ENCODE results near the gene BTG3. TPM values are rescaled to one million over a fixed set of nuclear protein-coding genes. Genes with fewer than 3 reads are reported as not detected.

Gene BTG3
- total and polyA plus RNA-seq, 4 donors = 15.5 to 38.3 (median 27.3) TPM

GRCh38 chr21:17554679-17555465 lies 57.8 kb downstream of the BTG3 start:
- DNase-seq (no peak), ATAC-seq (ENCODE audit: low FRiP score) (no peak)
- H3K36me3 ChIP-seq (ENCODE audit: control insufficient read depth in 1 of 2, insufficient read depth in 2 of 2, low read length in 1 of 2) = no peaks in the 10 kb centered on the region
- no peak overlapping the region for H3K27ac ChIP-seq (ENCODE audit: low read depth in 1 of 2, low read length in 2 of 2)
- H3K27me3 ChIP-seq (ENCODE audit: control insufficient read depth in 1 of 2, insufficient read depth in 2 of 2, low read length in 1 of 2) = no peaks in the 10 kb centered on the region
- H3K4me3 ChIP-seq (ENCODE audit: low read length in 2 of 2) = no peak overlapping the region
- H3K9me3 ChIP-seq (ENCODE audit: control insufficient read depth, low read length) = no peaks in the 10 kb centered on the region
- intact Hi-C loops (cut with DNase I) = no loop called here
- 42 to 45% methylated on average over 6 of the region's 6 CpGs for whole genome bisulfite sequencing, 2 donors
- H3K4me1 ChIP-seq (ENCODE audit: control insufficient read depth in 1 of 2, insufficient read depth in 2 of 2, low read length in 2 of 2) = no peaks in the 10 kb centered on the region

- DNase-seq = no peak
- Histone ChIP-seq H3K4me1 (ENCODE audit: control insufficient read depth in 1 of 2, insufficient read depth in 2 of 2, low read length in 2 of 2) (no peaks in the 10 kb centered on the region), H3K27me3 (ENCODE audit: control insufficient read depth in 1 of 2, insufficient read depth in 2 of 2, low read length in 1 of 2) (no peaks in the 10 kb centered on the region), H3K36me3 (ENCODE audit: control insufficient read depth in 1 of 2, insufficient read depth in 2 of 2, low read length in 1 of 2) (no peaks in the 10 kb centered on the region), H3K4me3 (ENCODE audit: low read length in 2 of 2) (no peak overlapping the region), H3K27ac (ENCODE audit: low read depth in 1 of 2, low read length in 2 of 2) (no peak overlapping the region), H3K9me3 (ENCODE audit: control insufficient read depth, low read length) (no peaks in the 10 kb centered on the region)
- ATAC-seq (ENCODE audit: low FRiP score) = no peak
- 45 to 92% methylated on average over 2 of the region's 2 CpGs for WGBS, 2 donors
- intact Hi-C loops (cut with DNase I) = no loop called here
Observed at GRCh38 chr21:17554120-17554519, 58.6 kb downstream of the BTG3 start.

GRCh38 chr21:17552410-17552809 lies 60.3 kb downstream of the BTG3 start:
- no peak overlapping the region for H3K27ac ChIP-seq (ENCODE audit: low read depth in 1 of 2, low read length in 2 of 2)
- peaks cover 0 to 4% of the 10 kb centered on the region in 2 donors for H3K36me3 ChIP-seq (ENCODE audit: control insufficient read depth in 1 of 2, insufficient read depth in 2 of 2, low read length in 1 of 2)
- ATAC-seq (ENCODE audit: low FRiP score) (no peak), DNase-seq (no peak)
- intact Hi-C loops (cut with DNase I) = no loop called here
- H3K9me3 ChIP-seq (ENCODE audit: control insufficient read depth, low read length) = no peaks in the 10 kb centered on the region
- H3K4me1 ChIP-seq (ENCODE audit: control insufficient read depth in 1 of 2, insufficient read depth in 2 of 2, low read length in 2 of 2) = no peaks in the 10 kb centered on the region
- no peak overlapping the region for H3K4me3 ChIP-seq (ENCODE audit: low read length in 2 of 2)
- no peaks in the 10 kb centered on the region for H3K27me3 ChIP-seq (ENCODE audit: control insufficient read depth in 1 of 2, insufficient read depth in 2 of 2, low read length in 1 of 2)

- intact Hi-C loops (cut with DNase I) = no loop called here
- Histone ChIP-seq H3K27me3 (ENCODE audit: control insufficient read depth in 1 of 2, insufficient read depth in 2 of 2, low read length in 1 of 2) (no peaks in the 10 kb centered on the region), H3K36me3 (ENCODE audit: control insufficient read depth in 1 of 2, insufficient read depth in 2 of 2, low read length in 1 of 2) (peaks cover 0 to 4% of the 10 kb centered on the region in 2 donors), H3K9me3 (ENCODE audit: control insufficient read depth, low read length) (no peaks in the 10 kb centered on the region), H3K27ac (ENCODE audit: low read depth in 1 of 2, low read length in 2 of 2) (no peak overlapping the region), H3K4me1 (ENCODE audit: control insufficient read depth in 1 of 2, insufficient read depth in 2 of 2, low read length in 2 of 2) (no peaks in the 10 kb centered on the region), H3K4me3 (ENCODE audit: low read length in 2 of 2) (no peak overlapping the region)
- DNase-seq (no peak), ATAC-seq (ENCODE audit: low FRiP score) (no peak)
- 70% methylated on average over 5 of the region's 5 CpGs for WGBS, 2 donors
Observed at GRCh38 chr21:17550671-17551308, 61.9 kb downstream of the BTG3 start.

- 69 to 74% methylated on average over 7 of the region's 7 CpGs for WGBS, 2 donors
- Histone ChIP-seq H3K4me3 (ENCODE audit: low read length in 2 of 2) (no peak overlapping the region), H3K36me3 (ENCODE audit: control insufficient read depth in 1 of 2, insufficient read depth in 2 of 2, low read length in 1 of 2) (peaks cover 0 to 4% of the 10 kb centered on the region in 2 donors), H3K4me1 (ENCODE audit: control insufficient read depth in 1 of 2, insufficient read depth in 2 of 2, low read length in 2 of 2) (no peaks in the 10 kb centered on the region), H3K27me3 (ENCODE audit: control insufficient read depth in 1 of 2, insufficient read depth in 2 of 2, low read length in 1 of 2) (peaks cover 0 to 1% of the 10 kb centered on the region in 2 donors), H3K27ac (ENCODE audit: low read depth in 1 of 2, low read length in 2 of 2) (no peak overlapping the region), H3K9me3 (ENCODE audit: control insufficient read depth, low read length) (no peaks in the 10 kb centered on the region)
- intact Hi-C loops (cut with DNase I) = no loop called here
- ATAC-seq (ENCODE audit: low FRiP score) (no peak), DNase-seq (no peak)
Observed at GRCh38 chr21:17548262-17548661, 64.4 kb downstream of the BTG3 start.

- peaks cover 0 to 1% of the 10 kb centered on the region in 2 donors for H3K27me3 ChIP-seq (ENCODE audit: control insufficient read depth in 1 of 2, insufficient read depth in 2 of 2, low read length in 1 of 2)
- H3K9me3 ChIP-seq (ENCODE audit: control insufficient read depth, low read length) = peaks cover under 1% of the 10 kb centered on the region
- WGBS, 2 donors = 70 to 91% methylated on average over 1 of the region's 1 CpG
- ATAC-seq (ENCODE audit: low FRiP score) = no peak
- H3K4me3 ChIP-seq (ENCODE audit: low read length in 2 of 2) = no peak overlapping the region
- DNase-seq = no peak
- no peak overlapping the region for H3K27ac ChIP-seq (ENCODE audit: low read depth in 1 of 2, low read length in 2 of 2)
- H3K36me3 ChIP-seq (ENCODE audit: control insufficient read depth in 1 of 2, insufficient read depth in 2 of 2, low read length in 1 of 2) = peaks cover 0 to 4% of the 10 kb centered on the region in 2 donors
- no peaks in the 10 kb centered on the region for H3K4me1 ChIP-seq (ENCODE audit: control insufficient read depth in 1 of 2, insufficient read depth in 2 of 2, low read length in 2 of 2)
- intact Hi-C loops (cut with DNase I) = no loop called here
Observed at GRCh38 chr21:17545007-17545406, 67.7 kb downstream of the BTG3 start.

Other genes with a start within 250 kb of the BTG3 start
- gene CXADR, start 99.9 kb downstream of the BTG3 start, total RNA-seq = under 1 TPM; 0.52 to 0.63 TPM
- gene CXADR, start 99.9 kb downstream of the BTG3 start, polyA plus RNA-seq = 1 to 10 TPM in 1 of 2 donors, not detected in 1; 1.3 TPM
- gene C21orf91, start 206.5 kb upstream of the BTG3 start, total RNA-seq = 10 to 100 TPM; 17.5 to 19.2 TPM
- 1 to 10 TPM; 3.1 to 3.9 TPM for gene C21orf91, start 206.5 kb upstream of the BTG3 start, polyA plus RNA-seq

All from aorta (tissue), 5 donors.